Activated T-helper 1 cell treated with anti-CD3 and anti-CD28 coated beads, Interleukin-12 subunit alpha, Interleukin-12 subunit beta, Interleukin-2, Interleukin-4 antibody, amounts not matched to agents 30 ng/mL and 10 ng/mL and 1 ng/mL, durations not matched to agents 14 hours and 24 hours and 36 hours (primary cell): ENCODE results near the gene OLFM3. TPM values are rescaled to one million over a fixed set of nuclear protein-coding genes. Genes with fewer than 3 reads are reported as not detected.

ENCODE experiments used
- DNase-seq: peaks from one replicate; pipeline ENCODE4 v3.0.0; 2021; ENCODE audit warnings: low spot score
- H3K27ac Mint-ChIP-seq: one replicate; pipeline ENCODE4 v1.8.0; 2021; ENCODE audit warnings: mild to moderate bottlenecking, mixed read lengths
- H3K27me3 Mint-ChIP-seq: one replicate; pipeline ENCODE4 v1.8.0; 2022; ENCODE audit warnings: mild to moderate bottlenecking, moderate library complexity, mixed read lengths; ENCODE audit not compliant: insufficient read depth
- H3K36me3 Mint-ChIP-seq: one replicate; pipeline ENCODE4 v1.8.0; 2021; ENCODE audit warnings: low read depth, mixed read lengths
- H3K4me1 Mint-ChIP-seq: one replicate; pipeline ENCODE4 v1.8.0; 2021; ENCODE audit warnings: low read depth, mixed read lengths
- H3K4me3 Mint-ChIP-seq: one replicate; pipeline ENCODE4 v1.8.0; 2021; ENCODE audit warnings: mild to moderate bottlenecking, moderate library complexity, mixed read lengths
- H3K9me3 Mint-ChIP-seq: one replicate; pipeline ENCODE4 v1.8.0; 2021; ENCODE audit warnings: mixed read lengths
- intact Hi-C: fragments of 100-400 bp; cut with micrococcal nuclease; formaldehyde crosslinking; loops from one replicate; pipeline ENCODE4 v1.15.1; 2024
- total RNA-seq: library from RNA; stranded (reverse); gene quantifications from 2 replicates; pipeline ENCODE4 v1.2.3, GENCODE V29; 2022

The OLFM3 gene
- total RNA-seq, 1 donor from 2014 or later = not detected

DNA sequence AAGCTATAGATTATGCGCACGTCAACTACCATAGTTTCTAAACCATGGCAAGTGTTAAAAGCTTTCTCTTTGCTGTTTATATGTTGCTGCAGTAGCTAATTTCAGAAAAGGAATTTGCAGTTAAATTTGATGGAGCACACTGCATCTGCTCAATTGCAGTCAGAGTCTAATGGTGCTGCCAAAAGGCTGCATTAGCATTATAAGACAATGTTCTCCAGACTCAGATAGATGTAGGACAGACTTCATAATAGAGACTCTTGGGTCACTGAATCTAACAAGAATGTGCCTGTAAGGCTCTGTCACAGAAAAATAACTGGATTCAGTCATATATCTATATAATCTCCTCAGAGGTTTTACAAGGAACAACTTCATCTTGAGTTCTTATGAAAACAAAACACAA, 198.3 kb downstream of the OLFM3 start:
- DNase-seq = no peak
- Mint-ChIP-seq H3K27me3 (no peaks in the 10 kb centered on the region), H3K36me3 (no peaks in the 10 kb centered on the region), H3K4me1 (no peaks in the 10 kb centered on the region), H3K4me3 (no peak overlapping the region), H3K9me3 (no peaks in the 10 kb centered on the region), H3K27ac (no peak overlapping the region)
- intact Hi-C loops = no loop called here

- H3K27me3 Mint-ChIP-seq = no peaks in the 10 kb centered on the region
- no peaks in the 10 kb centered on the region for H3K36me3 Mint-ChIP-seq
- H3K4me3 Mint-ChIP-seq = no peak overlapping the region
- H3K27ac Mint-ChIP-seq = no peak overlapping the region
- H3K9me3 Mint-ChIP-seq = no peaks in the 10 kb centered on the region
- no peaks in the 10 kb centered on the region for H3K4me1 Mint-ChIP-seq
- intact Hi-C loops = no loop called here
- DNase-seq = no peak
Measured at GRCh38 chr1:101797722-101798121, 199.0 kb downstream of the OLFM3 start.

- Mint-ChIP-seq H3K9me3 (no peaks in the 10 kb centered on the region), H3K4me1 (no peaks in the 10 kb centered on the region), H3K4me3 (no peak overlapping the region), H3K27me3 (no peaks in the 10 kb centered on the region), H3K36me3 (no peaks in the 10 kb centered on the region), H3K27ac (no peak overlapping the region)
- intact Hi-C loops = no loop called here
- no peak for DNase-seq
Measured at GRCh38 chr1:101781201-101781831, 215.4 kb downstream of the OLFM3 start.

DNA sequence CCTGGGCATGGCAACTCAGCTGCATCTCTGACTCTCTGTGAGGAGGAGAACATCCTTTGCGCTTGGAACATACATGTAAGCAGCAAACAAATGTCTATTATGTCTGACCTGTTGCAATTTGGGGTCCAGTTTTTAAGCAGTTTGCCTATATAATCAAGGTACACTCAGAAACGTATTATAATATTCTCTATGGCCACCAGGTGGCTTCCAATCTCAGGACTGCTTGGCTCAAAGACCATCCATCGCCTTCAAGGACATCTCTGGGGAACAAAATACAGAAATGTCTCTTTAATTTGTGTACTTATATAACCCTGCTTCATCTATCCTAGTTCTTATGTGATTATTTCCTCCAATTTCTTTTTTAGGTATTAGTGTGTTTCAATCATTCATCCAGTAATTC, 227.2 kb downstream of the OLFM3 start:
- no peaks in the 10 kb centered on the region for H3K9me3 Mint-ChIP-seq
- H3K4me1 Mint-ChIP-seq = no peaks in the 10 kb centered on the region

DNA sequence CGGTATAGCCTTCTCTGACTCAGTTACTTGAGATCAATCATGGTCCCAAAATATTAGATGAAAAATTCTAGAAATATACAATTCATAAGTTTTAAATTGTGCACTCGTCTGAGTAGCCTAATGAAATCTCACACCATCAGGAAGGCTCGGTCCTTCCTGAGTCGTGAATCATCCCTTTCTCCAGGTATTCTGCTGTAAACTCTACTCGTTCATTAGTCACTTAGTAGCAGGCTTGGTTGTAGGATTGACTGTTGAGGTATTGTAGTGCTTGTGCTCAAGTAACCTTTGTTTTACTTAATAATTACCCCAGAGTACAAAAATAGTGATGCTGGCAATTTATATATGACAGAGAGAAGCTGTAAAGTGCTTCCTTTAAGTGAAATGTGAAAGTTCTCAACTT, 238.7 kb downstream of the OLFM3 start:
- H3K27me3 Mint-ChIP-seq = peaks cover 2% of the 10 kb centered on the region

More for the DNA sequence above, 227.2 kb downstream of the OLFM3 start:
- DNase-seq = no peak
- intact Hi-C loops = loop anchor here (5.0 kb wide), 1 partner anchor 663 kb away; no protein-coding TSS in a partner anchor
- no peaks in the 10 kb centered on the region for H3K36me3 Mint-ChIP-seq
- H3K4me3 Mint-ChIP-seq = no peak overlapping the region
- H3K27ac Mint-ChIP-seq = no peak overlapping the region
- no peaks in the 10 kb centered on the region for H3K27me3 Mint-ChIP-seq

GRCh38 chr1:101756411-101756810, 240.3 kb downstream of the OLFM3 start:
- Mint-ChIP-seq H3K36me3 (no peaks in the 10 kb centered on the region), H3K4me3 (no peak overlapping the region), H3K27ac (no peak overlapping the region), H3K9me3 (no peaks in the 10 kb centered on the region), H3K27me3 (peaks cover 2% of the 10 kb centered on the region), H3K4me1 (no peaks in the 10 kb centered on the region)
- intact Hi-C loops = loop anchor here (2.0 kb wide), 1 partner anchor 78 kb away; no protein-coding TSS in a partner anchor
- no peak for DNase-seq

More for the DNA sequence above, 238.7 kb downstream of the OLFM3 start:
- Mint-ChIP-seq H3K9me3 (no peaks in the 10 kb centered on the region), H3K4me1 (no peaks in the 10 kb centered on the region), H3K36me3 (no peaks in the 10 kb centered on the region), H3K27ac (no peak overlapping the region), H3K4me3 (no peak overlapping the region)
- intact Hi-C loops = loop anchor here (2.0 kb wide), 1 partner anchor 77 kb away; no protein-coding TSS in a partner anchor
- DNase-seq = no peak
